Pulmonary artery endothelial cell (primary cell): ENCODE measurements around the gene GNRH2. TPM values are rescaled to one million over a fixed set of nuclear protein-coding genes. Genes with fewer than 3 reads are reported as not detected.
"Not testable (repeated sequence)": the region's sequence is repeated elsewhere in the genome, so short reads cannot be mapped to it uniquely, and the experiment has no call there.

Source experiments
- DNase-seq: peaks from one replicate; pipeline ENCODE4 v3.0.0-alpha.2; 2011; ENCODE audit warnings: low read depth, low spot score
- total RNA-seq: library from RNA; depleted of rRNA; stranded (reverse); fragments of >200 nt; gene quantifications from 2 replicates; pipeline ENCODE4 v1.2.3, GENCODE V29; 2014

GNRH2 gene
- total RNA-seq = 0.21 TPM in 1 of 2 replicates, not detected in the other

- no peak for DNase-seq
Measured at GRCh38 chr20:3043322-3043721, at the start of gene GNRH2. TSS of gene GNRH2 (plus strand) at chr20:3043622. CDS start at chr20:3044415, 793 bp downstream.

- DNase-seq = no peak
Measured at GRCh38 chr20:2995796-2996195, 47.6 kb upstream of the GNRH2 start.

- DNase-seq = no peak
Measured at GRCh38 chr20:2998728-2999127, 44.7 kb upstream of the GNRH2 start.

GRCh38 chr20:3000852-3001523 is 42.4 kb upstream of the GNRH2 start:
- no peak for DNase-seq

- no peak for DNase-seq
Measured at GRCh38 chr20:3003416-3003815, 40.0 kb upstream of the GNRH2 start.

- no peak for DNase-seq
Measured at GRCh38 chr20:3010985-3011723, 32.3 kb upstream of the GNRH2 start.

- DNase-seq = no peak
Measured at GRCh38 chr20:3011752-3012151, 31.7 kb upstream of the GNRH2 start.

GRCh38 chr20:3013771-3014170 is 29.7 kb upstream of the GNRH2 start:
- no peak for DNase-seq

GRCh38 chr20:3014179-3014578 is 29.2 kb upstream of the GNRH2 start:
- no peak for DNase-seq

- DNase-seq = no peak
Measured at GRCh38 chr20:3014662-3015061, 28.8 kb upstream of the GNRH2 start.

GRCh38 chr20:3015302-3015701 is 28.1 kb upstream of the GNRH2 start:
- DNase-seq = not testable (repeated sequence)

GRCh38 chr20:3021327-3021726 is 22.1 kb upstream of the GNRH2 start:
- no peak for DNase-seq

- no peak for DNase-seq
Measured at GRCh38 chr20:3021777-3022176, 21.6 kb upstream of the GNRH2 start.

GRCh38 chr20:3022559-3023490 is 20.6 kb upstream of the GNRH2 start:
- not testable (repeated sequence) for DNase-seq

- DNase-seq = no peak
Measured at GRCh38 chr20:3027987-3028386, 15.4 kb upstream of the GNRH2 start.

GRCh38 chr20:3031524-3032147 is 11.8 kb upstream of the GNRH2 start:
- no peak for DNase-seq

- no peak for DNase-seq
Measured at GRCh38 chr20:3032624-3033023, 10.8 kb upstream of the GNRH2 start.

GRCh38 chr20:3037654-3038053 is 5.8 kb upstream of the GNRH2 start:
- DNase-seq = no peak

GRCh38 chr20:3038454-3038853 is 5.0 kb upstream of the GNRH2 start:
- no peak for DNase-seq

GRCh38 chr20:3039426-3039825 is 4.0 kb upstream of the GNRH2 start:
- no peak for DNase-seq

GRCh38 chr20:3040086-3040485 is 3.3 kb upstream of the GNRH2 start:
- no peak for DNase-seq
